HFF-Myc (cell line): ENCODE data around the gene G3BP2.

Source experiments
- DNase-seq: peaks from one replicate; pipeline ENCODE4 v3.0.0-alpha.2; 2011; ENCODE audit warnings: low read depth; ENCODE audit errors: extremely low read depth
- H3K4me3 ChIP-seq: replicated peaks from 2 replicates; pipeline ENCODE4 v1.5.1; 2011; ENCODE audit warnings: low read depth, mild to moderate bottlenecking, control low read depth, low read length
- TF ChIP-seq, protein P1 (sequence below): IDR thresholded peaks from 2 replicates; pipeline ENCODE4 v1.5.1; 2012; ENCODE audit warnings: mild to moderate bottlenecking, low read depth, low read length, control low read depth; ENCODE audit errors: missing control alignments

Gene G3BP2

DNA sequence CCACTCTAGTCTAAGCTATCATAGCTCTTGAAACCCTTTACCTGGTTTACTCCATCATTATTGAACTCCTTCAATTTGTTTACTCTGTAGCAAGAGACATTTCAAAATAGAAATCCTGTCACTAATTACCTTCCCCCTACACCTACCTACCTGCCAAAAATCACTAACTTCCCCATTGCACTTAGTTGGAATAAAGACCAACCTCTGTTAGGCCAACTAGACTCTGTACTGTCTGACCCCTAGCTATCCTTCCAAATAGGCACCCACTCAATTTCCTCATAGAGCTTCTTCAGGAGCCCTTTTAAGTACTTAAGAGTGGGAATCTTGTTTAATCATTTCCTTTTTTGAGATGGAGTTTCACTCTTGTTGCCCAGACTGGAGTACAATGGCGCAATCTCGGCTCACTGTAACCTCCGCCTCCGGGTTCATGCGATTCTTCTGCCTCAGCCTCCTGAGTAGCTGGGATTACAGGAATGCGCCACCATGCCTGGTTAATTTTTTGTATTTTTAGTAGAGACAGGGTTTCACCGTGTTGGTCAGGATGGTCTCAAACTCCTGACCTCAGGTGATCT is 34.0 kb downstream of the G3BP2 start:
- no peak for DNase-seq
- H3K4me3 ChIP-seq = no peak overlapping the region
- TF ChIP-seq, protein P1, sequence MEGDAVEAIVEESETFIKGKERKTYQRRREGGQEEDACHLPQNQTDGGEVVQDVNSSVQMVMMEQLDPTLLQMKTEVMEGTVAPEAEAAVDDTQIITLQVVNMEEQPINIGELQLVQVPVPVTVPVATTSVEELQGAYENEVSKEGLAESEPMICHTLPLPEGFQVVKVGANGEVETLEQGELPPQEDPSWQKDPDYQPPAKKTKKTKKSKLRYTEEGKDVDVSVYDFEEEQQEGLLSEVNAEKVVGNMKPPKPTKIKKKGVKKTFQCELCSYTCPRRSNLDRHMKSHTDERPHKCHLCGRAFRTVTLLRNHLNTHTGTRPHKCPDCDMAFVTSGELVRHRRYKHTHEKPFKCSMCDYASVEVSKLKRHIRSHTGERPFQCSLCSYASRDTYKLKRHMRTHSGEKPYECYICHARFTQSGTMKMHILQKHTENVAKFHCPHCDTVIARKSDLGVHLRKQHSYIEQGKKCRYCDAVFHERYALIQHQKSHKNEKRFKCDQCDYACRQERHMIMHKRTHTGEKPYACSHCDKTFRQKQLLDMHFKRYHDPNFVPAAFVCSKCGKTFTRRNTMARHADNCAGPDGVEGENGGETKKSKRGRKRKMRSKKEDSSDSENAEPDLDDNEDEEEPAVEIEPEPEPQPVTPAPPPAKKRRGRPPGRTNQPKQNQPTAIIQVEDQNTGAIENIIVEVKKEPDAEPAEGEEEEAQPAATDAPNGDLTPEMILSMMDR = no peak

DNA sequence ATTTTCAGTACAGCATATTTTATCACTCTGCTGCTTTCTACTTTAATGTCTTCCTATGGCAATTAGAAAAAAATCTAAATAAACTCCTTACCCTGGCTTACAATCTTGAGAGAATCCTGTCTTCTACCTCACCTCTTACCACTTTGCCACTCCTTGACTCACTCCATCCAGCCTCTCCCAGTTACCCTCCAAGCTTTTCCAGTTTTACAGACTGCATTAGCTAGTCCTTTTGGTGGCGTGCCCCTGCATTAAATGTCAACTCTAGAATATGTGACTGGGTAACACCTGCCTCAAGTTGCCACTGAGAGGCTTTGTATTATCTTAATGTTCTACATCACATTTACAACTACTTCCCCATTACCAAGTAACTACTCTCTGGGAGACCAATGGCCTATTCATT is 35.4 kb downstream of the G3BP2 start:
- H3K4me3 ChIP-seq = no peak overlapping the region
- no peak for DNase-seq
- TF ChIP-seq, protein P1 = no peak

DNA sequence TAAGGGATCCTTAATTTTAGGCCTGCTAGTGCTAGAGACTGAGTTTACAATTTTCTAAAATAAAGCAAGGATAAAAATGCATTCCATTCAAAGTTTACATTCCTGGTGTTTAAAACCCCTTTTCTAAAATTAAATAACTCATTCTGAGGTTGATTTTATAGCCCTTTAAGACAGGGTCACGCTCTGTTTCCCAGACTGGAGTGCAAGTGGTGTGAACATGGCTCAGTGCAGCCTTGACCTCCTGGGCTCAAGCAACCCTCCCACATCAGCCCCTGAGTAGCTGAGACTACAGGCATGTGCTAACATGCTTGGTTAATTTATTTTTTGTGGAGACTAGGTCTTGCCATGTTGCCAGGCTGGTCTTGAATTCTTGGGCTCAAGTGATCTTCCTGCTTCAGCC is 36.0 kb downstream of the G3BP2 start:
- DNase-seq = no peak
- H3K4me3 ChIP-seq = no peak overlapping the region
- TF ChIP-seq, protein P1 = no peak

DNA sequence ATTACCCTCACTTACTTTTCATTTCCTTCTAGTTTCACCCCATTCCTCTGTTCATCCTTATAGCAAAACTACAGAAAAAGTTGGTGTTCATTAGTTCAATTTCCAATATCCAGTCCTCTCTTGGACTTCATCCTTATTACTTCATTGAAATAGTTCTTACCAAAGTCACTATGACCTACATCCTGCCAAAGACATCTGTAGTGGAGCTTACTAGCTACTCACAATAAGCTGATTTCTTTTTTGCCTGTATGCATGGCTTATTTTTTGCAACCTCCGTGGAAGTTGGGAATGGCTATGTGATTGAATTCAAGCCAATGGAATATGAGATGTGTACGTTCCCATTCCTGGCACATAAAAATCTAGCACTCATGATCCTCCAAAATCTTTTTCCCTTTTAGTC is 38.3 kb downstream of the G3BP2 start:
- DNase-seq = no peak
- TF ChIP-seq, protein P1 = no peak
- H3K4me3 ChIP-seq = no peak overlapping the region

DNA sequence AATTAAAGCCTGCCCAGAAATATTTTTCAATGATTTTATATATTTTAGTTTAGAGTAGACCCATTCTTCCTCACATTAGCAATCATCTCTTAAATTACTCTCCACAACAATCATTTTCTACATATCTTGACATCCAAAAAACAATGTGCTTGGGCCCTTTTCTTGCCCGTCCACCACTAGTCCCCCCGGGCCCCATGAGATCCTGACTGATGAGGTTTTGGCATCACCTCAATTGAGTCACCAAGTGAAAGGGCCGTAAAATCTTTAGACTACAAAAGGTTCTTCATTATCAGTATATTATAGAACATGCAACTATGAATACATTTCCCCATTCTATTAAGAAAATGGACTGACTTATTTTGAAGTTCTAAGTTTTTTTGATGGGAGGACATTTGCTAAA is 38.9 kb downstream of the G3BP2 start:
- H3K4me3 ChIP-seq = no peak overlapping the region
- DNase-seq = no peak
- TF ChIP-seq, protein P1 = no peak

DNA sequence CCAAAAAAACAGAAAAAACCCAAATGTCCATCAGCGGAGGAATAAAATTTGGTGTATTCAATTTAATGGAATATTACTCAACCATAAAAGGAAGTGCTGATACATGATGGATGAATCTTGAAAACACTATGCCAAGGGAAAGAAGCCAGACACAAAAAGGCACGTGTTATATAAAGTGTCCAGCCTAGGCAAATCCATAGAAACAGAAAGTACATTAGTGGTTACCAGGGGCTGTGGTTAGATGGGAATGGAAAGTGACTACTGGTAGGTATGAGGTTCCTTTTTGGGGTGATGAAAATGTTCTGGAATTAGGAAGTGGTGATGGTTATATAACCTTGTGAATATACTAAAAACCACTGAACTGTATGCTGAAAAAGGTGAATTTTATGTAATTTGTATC is 39.4 kb downstream of the G3BP2 start:
- no peak overlapping the region for H3K4me3 ChIP-seq
- TF ChIP-seq, protein P1 = no peak
- no peak for DNase-seq

DNA sequence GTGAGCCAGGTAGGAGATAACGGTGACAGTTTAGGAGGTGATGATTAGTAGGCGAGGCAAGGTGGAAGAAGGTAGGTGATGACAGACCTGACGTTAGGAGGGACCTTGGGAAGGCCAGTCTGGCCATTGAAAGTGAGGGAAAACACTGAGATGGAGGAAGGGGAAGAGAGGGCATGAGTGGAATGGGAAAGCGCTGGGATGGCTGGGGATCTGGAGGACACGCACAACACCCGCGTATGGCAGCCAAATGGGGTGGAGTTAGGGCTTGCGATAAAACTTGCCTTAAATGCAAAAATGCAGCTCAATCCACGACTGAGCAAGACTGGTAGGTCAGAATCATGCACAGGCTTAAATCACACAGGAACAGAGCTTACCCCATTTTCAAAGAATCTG is 42.3 kb downstream of the G3BP2 start:
- no peak for DNase-seq
- H3K4me3 ChIP-seq = peak overlapping the region; percentile 52

More for the DNA sequence above, 42.3 kb downstream of the G3BP2 start:
- TF ChIP-seq, protein P1 = no peak
